Measurements from ENCODE around the gene CDCA8.

GRCh38 chr1:37650721-37651120 lies 41.6 kb upstream of the CDCA8 start:
- TF ChIP-seq EP300 (IDR thresholded peaks at IDR 0.05) (no peak), POLR2A (IDR thresholded peaks at IDR 0.05) (no peak), POLR2AphosphoS5 (IDR thresholded peaks at IDR 0.05) (no peak)
- TF ChIP-seq, protein P1, sequence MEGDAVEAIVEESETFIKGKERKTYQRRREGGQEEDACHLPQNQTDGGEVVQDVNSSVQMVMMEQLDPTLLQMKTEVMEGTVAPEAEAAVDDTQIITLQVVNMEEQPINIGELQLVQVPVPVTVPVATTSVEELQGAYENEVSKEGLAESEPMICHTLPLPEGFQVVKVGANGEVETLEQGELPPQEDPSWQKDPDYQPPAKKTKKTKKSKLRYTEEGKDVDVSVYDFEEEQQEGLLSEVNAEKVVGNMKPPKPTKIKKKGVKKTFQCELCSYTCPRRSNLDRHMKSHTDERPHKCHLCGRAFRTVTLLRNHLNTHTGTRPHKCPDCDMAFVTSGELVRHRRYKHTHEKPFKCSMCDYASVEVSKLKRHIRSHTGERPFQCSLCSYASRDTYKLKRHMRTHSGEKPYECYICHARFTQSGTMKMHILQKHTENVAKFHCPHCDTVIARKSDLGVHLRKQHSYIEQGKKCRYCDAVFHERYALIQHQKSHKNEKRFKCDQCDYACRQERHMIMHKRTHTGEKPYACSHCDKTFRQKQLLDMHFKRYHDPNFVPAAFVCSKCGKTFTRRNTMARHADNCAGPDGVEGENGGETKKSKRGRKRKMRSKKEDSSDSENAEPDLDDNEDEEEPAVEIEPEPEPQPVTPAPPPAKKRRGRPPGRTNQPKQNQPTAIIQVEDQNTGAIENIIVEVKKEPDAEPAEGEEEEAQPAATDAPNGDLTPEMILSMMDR (IDR thresholded peaks at IDR 0.05): no peak

Measured in stomach (tissue), 4 donors.